Smooth muscle cell (in vitro differentiated cells): ENCODE results near the gene P2RY1. TPM values are rescaled to one million over a fixed set of nuclear protein-coding genes. Genes with fewer than 3 reads are reported as not detected.

Experiments
- DNase-seq: peaks from one replicate; lab custom pipeline; 2025; ENCODE audit not compliant: unreplicated experiment; lab: John Stamatoyannopoulos, UW
- H2AFZ ChIP-seq: fragments of 200-600 bp; sonication (generic); 2 replicates; pipeline ENCODE4 v1.6.0; 2016; ENCODE audit warnings: antibody characterized with exemption, low read depth, mild to moderate bottlenecking
- H3F3A ChIP-seq: fragments of 200-600 bp; sonication (generic); 2 replicates; pipeline ENCODE4 v1.6.0; 2017; ENCODE audit warnings: antibody characterized with exemption, low read depth
- H3K27ac ChIP-seq: fragments of 200-600 bp; sonication (generic); 2 replicates; pipeline ENCODE4 v1.5.1; 2016; ENCODE audit warnings: low read depth, mild to moderate bottlenecking
- H3K27me3 ChIP-seq: fragments of 200-600 bp; sonication (generic); 2 replicates; pipeline ENCODE4 v1.6.1; 2016; ENCODE audit warnings: low read depth, mild to moderate bottlenecking
- H3K36me3 ChIP-seq: fragments of 200-600 bp; sonication (generic); 2 replicates; pipeline ENCODE4 v1.5.1; 2016; ENCODE audit warnings: low read depth
- H3K4me1 ChIP-seq: fragments of 200-600 bp; sonication (generic); 2 replicates; pipeline ENCODE4 v1.5.1; 2016; ENCODE audit warnings: low read depth
- H3K4me2 ChIP-seq: fragments of 200-600 bp; sonication (generic); 2 replicates; pipeline ENCODE4 v1.6.0; 2016; ENCODE audit warnings: mild to moderate bottlenecking
- H3K4me3 ChIP-seq: fragments of 200-600 bp; sonication (generic); 2 replicates; pipeline ENCODE4 v1.5.1; 2016; ENCODE audit warnings: mild to moderate bottlenecking
- H3K79me2 ChIP-seq: fragments of 200-600 bp; sonication (generic); 2 replicates; pipeline ENCODE4 v1.6.0; 2016; ENCODE audit warnings: low read depth, mild to moderate bottlenecking
- H3K9ac ChIP-seq: fragments of 200-600 bp; sonication (generic); 2 replicates; pipeline ENCODE4 v1.6.0; 2016; ENCODE audit warnings: low read depth
- H3K9me3 ChIP-seq: fragments of 200-600 bp; sonication (generic); replicated peaks from 2 replicates; pipeline ENCODE4 v1.5.1; 2016; ENCODE audit warnings: low read depth
- H4K20me1 ChIP-seq: fragments of 200-600 bp; sonication (generic); 2 replicates; pipeline ENCODE4 v1.6.0; 2016; ENCODE audit warnings: low read depth
- WGBS: methylation state at CpG from one replicate; pipeline ENCODE4 v1.1.7; 2016; ENCODE audit warnings: low lambda C conversion rate; 5-methylcytosine and 5-hydroxymethylcytosine counted together
- polyA plus RNA-seq: library from polyadenylated mRNA; unstranded; fragments of >200 nt; fragmentation: Nextera tagmentation; extraction: Ambion mirVana; gene quantifications from 2 replicates; pipeline ENCODE4 v1.2.1, GENCODE V29; 2016
- total RNA-seq: library from RNA; depleted of rRNA; stranded (reverse); fragments of >200 nt; gene quantifications from 2 replicates; pipeline ENCODE4 v1.2.3, GENCODE V29; 2014
- TF ChIP-seq, protein P1 (sequence below): fragments of 200-600 bp; sonication (generic); IDR thresholded peaks from 2 replicates; pipeline ENCODE4 v1.5.1; 2017; ENCODE audit warnings: borderline replicate concordance, mild to moderate bottlenecking, antibody characterized with exemption; ENCODE audit not compliant: insufficient read depth, poor library complexity, severe bottlenecking

The P2RY1 gene
- total and polyA plus RNA-seq, 2 experiments from 2014 or later, result 3.9 to 7.9 TPM

DNA sequence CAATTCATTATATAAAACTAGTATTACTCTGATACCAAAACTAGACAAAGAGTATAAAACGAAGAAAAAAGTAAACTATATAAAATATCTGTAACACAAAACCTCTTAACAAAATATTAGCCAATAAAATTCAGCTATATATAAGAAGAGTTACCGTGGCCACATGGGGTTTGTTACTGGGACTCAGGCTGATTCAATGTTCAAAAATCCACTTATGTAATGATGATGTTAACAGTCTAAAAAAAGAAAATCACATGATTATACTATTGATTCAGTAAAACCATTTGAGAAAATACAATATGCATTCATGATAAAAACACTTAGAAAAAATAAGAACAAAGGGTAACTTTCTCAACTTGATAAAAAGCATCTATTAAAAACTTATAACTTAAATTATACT, 18.3 kb downstream of the P2RY1 start:
- TF ChIP-seq, protein P1, sequence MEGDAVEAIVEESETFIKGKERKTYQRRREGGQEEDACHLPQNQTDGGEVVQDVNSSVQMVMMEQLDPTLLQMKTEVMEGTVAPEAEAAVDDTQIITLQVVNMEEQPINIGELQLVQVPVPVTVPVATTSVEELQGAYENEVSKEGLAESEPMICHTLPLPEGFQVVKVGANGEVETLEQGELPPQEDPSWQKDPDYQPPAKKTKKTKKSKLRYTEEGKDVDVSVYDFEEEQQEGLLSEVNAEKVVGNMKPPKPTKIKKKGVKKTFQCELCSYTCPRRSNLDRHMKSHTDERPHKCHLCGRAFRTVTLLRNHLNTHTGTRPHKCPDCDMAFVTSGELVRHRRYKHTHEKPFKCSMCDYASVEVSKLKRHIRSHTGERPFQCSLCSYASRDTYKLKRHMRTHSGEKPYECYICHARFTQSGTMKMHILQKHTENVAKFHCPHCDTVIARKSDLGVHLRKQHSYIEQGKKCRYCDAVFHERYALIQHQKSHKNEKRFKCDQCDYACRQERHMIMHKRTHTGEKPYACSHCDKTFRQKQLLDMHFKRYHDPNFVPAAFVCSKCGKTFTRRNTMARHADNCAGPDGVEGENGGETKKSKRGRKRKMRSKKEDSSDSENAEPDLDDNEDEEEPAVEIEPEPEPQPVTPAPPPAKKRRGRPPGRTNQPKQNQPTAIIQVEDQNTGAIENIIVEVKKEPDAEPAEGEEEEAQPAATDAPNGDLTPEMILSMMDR, result no peak
- H3K9ac ChIP-seq, result no peak overlapping the region
- 63% methylated on average over 2 of the region's 2 CpGs for WGBS

DNA sequence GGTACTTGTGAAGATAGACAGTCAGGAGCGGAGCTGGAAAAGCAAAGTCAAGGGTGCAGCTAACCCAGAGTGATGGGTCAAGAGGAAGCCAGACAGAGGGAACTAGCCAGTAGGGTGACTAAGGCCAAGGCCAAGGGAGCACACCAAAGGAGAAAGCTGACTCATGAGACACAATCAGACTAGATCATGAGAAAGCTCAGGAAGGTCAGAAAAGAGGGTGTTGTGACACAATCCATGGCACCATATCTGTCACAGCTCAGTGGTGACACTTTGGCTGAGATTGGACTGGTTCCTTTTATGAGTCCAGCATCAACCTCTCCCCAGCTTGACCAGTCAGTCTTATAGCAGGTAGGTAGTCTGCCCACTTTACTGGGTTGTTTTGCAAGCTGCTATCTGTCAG, 22.2 kb downstream of the P2RY1 start:
- WGBS, result 87% methylated on average over 1 of the region's 1 CpG
- TF ChIP-seq, protein P1, result no peak
- Histone ChIP-seq H3K4me3 (no peak overlapping the region), H3K36me3 (no peaks in the 10 kb centered on the region), H3K27me3 (no peaks in the 10 kb centered on the region), H3K4me2 (no peak overlapping the region), H3F3A (no peaks in the 10 kb centered on the region), H3K4me1 (no peaks in the 10 kb centered on the region), H3K27ac (no peak overlapping the region), H3K9me3 (no peaks in the 10 kb centered on the region), H4K20me1 (no peaks in the 10 kb centered on the region), H3K9ac (no peak overlapping the region), H2AFZ (no peak overlapping the region), H3K79me2 (no peaks in the 10 kb centered on the region)
- no peak for DNase-seq

More for the DNA sequence above, 18.3 kb downstream of the P2RY1 start:
- Histone ChIP-seq H3K27me3 (no peaks in the 10 kb centered on the region), H2AFZ (peak overlapping the region; percentile 60), H3K4me3 (no peak overlapping the region), H4K20me1 (no peaks in the 10 kb centered on the region), H3K79me2 (no peaks in the 10 kb centered on the region), H3K36me3 (no peaks in the 10 kb centered on the region), H3K4me2 (no peak overlapping the region), H3K4me1 (no peaks in the 10 kb centered on the region), H3F3A (no peaks in the 10 kb centered on the region), H3K27ac (no peak overlapping the region), H3K9me3 (no peaks in the 10 kb centered on the region)
- no peak for DNase-seq

DNA sequence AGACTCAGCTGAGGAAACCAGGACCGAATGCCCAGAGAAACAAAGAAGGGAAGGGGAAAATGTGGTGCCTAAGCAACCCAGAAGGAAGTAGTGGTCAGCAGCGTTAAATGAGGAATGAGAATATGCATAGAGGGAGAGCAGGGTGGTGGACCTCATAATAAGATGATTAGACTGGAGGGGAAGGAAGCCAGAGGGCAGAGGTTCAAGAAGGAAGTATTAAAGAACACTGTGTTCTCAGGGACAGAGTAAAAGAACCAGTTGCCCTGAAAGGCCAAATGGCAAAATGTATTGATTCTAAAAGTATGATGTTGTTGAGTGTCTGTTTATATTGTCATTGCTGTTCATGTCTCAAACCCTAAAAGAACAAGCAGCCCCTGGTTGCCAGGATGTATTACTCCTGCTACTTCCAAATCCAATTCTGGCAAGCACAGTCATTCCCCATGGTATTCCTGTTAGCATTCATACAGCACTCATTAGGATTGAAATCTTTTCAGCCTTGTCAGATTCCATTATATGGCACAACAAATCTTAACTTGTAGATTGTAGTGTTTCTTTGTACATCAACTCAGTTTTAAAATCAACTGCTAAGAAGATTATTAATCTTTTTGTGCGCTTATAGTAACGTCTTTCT, 23.4 kb downstream of the P2RY1 start:
- Histone ChIP-seq H4K20me1 (no peaks in the 10 kb centered on the region), H3K36me3 (no peaks in the 10 kb centered on the region), H3K79me2 (no peaks in the 10 kb centered on the region), H3K27ac (no peak overlapping the region), H3K9ac (no peak overlapping the region), H3K27me3 (no peaks in the 10 kb centered on the region), H3K9me3 (no peaks in the 10 kb centered on the region), H3K4me1 (no peaks in the 10 kb centered on the region), H3K4me3 (no peak overlapping the region), H3K4me2 (no peak overlapping the region), H3F3A (no peaks in the 10 kb centered on the region), H2AFZ (no peak overlapping the region)
- TF ChIP-seq, protein P1, result no peak
- DNase-seq, result no peak
- WGBS, result 89% methylated on average over 4 of the region's 4 CpGs

DNA sequence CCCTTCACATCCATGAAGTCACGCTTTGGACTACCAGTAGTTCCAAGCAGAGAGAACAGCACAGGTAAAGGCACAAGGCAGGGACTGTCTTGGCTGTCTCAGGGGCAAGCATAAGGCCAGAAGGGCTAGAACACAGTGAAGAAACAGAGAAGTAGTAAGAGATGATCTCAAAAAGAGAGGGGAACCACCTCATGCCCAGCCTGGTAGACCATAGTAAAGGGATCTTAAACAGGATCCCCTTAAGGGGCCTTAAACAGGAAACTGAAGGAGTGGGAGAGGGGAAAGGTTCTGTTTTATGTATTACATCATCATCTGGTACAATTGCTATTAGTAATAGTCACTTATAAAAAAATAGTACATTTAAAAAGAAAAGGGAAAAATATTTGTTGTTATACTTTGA, 25.8 kb downstream of the P2RY1 start:
- Histone ChIP-seq H3K79me2 (no peaks in the 10 kb centered on the region), H4K20me1 (no peaks in the 10 kb centered on the region), H3K4me1 (no peaks in the 10 kb centered on the region), H3K27ac (no peak overlapping the region), H3K27me3 (no peaks in the 10 kb centered on the region), H3F3A (no peaks in the 10 kb centered on the region), H3K36me3 (no peaks in the 10 kb centered on the region), H3K9ac (no peak overlapping the region), H2AFZ (no peak overlapping the region), H3K9me3 (no peaks in the 10 kb centered on the region), H3K4me2 (no peak overlapping the region), H3K4me3 (no peak overlapping the region)
- no peak for DNase-seq
- TF ChIP-seq, protein P1, result no peak
- WGBS, result 100% methylated on average over 1 of the region's 1 CpG
